Measurements from ENCODE around the gene LAMA3.

The LAMA3 gene

DNA sequence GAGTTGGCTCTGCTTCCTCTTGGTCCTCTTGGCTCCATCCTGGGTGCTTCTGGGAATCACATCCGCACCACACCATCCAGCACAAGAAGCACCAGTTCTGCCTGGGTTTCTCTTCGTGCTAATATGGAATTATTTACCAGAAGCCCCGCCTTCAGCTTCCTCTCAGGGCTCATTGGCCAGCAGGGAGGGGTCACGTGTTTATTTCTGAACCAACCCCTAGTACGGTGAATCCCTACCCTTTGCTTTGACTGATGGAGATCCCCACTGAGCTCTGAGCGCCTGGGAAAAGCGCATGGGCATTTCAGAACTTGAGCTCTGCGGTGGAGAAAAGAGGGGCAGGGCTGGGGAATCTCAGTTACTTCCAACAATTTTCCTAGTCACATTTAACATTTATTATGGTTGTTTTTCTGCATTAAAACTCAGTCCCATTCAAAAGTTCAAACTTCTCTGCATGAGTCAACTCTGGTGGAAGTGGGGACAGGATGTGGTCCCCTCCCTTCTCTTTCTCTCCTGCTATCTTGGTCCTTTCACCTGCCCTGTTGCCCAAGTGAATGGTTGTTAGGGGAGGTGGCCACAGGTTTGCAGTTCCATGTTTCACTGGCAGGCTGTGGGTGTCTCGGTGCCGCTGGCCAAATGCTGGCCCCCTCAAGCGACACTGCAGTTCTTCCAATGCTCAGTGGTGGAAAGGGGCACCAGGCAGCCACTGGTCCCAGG, 248.9 kb downstream of the LAMA3 start:
- DNase-seq (ENCODE audit: low read depth) = no peak

DNA sequence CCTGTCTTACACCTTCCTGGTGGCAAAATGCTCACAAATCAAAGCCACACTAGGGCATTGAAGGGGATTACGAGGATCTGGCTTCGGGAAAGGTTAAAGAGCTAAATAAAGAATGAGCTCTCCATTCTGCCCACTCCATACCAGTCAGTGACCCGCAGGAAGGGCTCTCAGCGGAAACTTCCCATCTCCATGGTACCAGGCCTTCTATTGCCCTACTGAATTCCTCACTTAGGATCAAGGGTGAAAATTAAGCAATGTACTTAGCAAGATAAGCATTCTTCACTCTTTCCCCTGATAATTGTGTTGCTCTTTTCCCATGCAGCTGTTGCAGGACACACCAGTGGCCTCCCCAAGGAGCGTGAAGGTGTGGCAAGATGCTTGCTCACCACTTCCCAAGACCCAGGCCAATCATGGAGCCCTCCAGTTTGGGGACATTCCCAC, 249.7 kb downstream of the LAMA3 start:
- DNase-seq (ENCODE audit: low read depth) = no peak

DNA sequence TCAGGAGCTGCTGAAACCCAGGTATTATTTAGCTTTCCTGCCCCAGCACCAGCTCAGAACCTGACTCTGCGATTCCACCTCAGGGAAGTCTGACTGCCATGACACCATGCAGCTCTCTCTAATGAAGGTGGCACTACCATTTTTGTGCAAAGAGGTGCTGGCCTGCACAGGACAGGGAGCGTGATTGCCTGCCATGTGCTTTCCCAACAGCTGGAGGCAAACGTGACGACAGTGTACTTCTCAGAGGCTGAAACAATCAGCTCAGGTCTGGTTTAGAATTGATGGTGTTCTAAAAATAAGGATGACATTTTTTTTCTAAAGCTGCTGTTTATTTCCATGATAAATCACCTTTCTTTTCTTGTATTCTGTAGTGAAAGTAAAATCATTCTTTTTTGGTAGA, 250.1 kb downstream of the LAMA3 start:
- DNase-seq (ENCODE audit: low read depth) = no peak

DNA sequence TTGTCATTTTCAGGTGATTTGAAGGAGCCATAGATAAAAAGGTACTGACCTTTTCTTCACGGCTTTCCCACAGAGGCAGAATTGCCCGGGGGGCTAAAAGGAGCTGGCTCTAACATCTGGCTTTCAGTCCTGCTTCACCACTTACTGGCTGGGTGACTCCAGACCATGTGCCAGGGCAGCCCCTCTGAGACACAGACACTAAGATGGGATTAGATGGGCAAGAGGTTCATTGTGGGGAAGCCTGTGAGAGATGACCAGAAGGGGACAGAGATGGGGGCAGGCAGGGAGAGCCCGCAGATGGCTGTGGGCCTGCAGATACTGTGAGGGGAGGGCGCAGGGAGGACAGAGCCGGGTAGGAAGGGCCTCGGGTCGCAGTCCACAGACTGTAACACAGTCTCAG, 250.6 kb downstream of the LAMA3 start:
- DNase-seq (ENCODE audit: low read depth) = no peak

DNA sequence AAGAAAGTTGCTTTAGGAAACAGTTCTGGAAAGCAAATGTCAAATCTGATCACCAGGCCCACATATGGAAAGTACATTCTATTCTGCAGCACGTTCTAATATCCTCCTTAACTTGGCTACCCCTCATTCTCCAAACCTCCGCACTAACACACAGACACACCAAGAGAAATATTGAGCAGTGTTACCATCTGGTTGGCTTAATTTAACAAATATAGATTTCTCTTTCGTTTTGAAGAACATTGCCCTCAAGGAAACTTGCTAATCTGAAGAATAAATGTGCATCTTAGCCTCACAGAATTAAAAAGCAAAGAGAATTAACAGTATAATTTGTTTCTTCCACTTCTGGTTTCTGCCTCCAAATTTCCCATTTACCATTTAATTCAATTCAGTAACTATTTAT, 252.5 kb downstream of the LAMA3 start:
- DNase-seq (ENCODE audit: low read depth) = no peak

DNA sequence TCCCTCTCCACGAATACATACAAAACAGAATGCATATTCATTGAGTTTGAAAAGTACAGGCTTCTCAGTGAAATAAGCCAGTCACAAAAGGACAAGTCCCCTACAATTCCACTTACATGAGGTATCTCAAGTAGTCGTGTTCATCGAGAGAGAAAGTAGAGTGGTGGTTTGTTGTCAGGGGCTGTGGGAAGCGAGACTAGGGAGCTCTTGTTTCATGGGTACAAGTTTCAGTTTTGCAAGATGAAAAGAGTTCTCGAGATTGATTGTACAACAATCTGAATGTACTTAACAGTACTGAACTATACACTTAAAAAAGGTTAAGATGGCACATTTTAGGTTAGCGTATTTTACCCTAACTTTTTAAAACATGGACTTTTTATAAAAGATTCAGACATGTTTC, 253.9 kb downstream of the LAMA3 start:
- no peak for DNase-seq (ENCODE audit: low read depth)

DNA sequence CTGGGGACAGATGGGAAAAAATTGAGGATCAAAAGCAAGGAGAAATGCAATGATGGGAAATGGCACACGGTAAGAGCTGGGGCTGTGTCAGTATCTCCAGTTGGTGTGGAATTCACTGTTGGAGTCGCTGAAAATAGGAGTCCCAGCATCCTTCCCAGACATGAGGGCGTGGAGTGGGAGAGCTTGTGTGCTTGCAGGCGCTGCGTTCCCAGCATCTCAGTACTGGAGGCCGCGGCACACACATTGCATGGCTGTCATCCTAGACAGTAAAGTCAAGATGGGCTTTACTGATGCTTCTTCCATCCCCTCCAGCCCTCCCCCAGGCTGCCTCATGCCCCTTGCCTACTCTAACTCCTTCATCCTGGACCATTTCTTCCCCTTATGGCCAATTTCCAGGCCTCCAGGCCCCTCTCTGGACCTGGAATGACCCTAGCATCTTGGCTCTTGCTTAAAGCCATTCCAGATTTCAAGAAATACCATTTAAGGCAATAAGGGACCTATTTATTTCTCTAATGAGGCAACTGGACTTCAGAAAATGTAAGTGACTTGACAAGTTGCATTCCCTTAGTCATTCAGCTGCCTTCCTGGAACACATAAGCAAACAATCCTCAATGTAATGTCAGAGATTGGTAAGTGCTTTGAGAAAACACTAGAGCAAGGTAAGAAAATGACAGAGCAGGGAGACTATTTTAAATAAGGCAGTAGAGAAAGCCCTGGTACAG, 254.8 kb downstream of the LAMA3 start:
- peak; percentile 50 for DNase-seq (ENCODE audit: low read depth)

DNA sequence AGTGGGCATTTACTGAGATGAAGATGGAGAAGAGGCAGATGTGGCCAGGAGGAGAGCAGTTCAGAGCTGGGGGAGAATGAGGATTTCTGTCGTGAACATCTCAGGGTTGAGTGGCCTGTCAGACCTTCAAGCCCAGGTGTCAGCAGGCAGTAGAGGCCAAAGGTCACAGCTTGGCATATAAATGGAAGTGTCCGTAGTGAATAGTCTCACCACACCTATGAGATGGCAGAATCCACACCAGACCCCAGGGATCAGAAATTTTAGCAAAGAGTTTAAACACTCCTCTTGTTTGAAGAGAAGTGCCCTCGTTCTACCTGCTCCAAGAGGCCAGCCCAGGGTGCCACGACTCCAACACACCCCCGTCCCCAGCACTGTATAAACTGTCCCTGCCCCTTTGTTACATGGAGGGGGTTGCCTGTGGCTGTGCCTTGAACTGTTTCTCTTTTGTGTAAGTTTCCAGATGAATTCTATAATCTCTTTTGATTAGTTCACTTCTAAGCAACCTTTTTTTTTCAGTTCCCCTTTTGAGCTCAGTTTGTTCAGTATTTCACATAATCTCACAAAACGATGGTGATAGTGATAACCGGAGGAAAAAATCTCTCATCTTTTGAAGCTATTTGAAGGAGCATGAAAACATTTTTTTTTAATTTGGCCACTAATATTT, 256.3 kb downstream of the LAMA3 start:
- no peak for DNase-seq (ENCODE audit: low read depth)

DNA sequence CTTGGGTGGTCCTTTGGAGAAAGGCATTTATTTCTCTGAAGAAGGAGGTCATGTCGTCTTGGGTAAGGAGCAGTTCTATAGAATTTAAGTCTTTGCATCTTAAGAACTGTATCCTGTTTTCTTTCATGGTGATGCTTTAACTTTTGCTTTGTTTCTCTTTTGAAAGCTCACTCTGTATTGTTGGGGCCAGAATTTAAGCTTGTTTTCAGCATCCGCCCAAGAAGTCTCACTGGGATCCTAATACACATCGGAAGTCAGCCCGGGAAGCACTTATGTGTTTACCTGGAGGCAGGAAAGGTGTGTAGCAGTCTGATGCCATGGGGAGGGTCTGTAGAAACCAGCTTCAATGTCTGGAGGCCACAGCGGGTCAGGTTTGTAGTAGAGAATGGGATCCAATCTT, 260.6 kb downstream of the LAMA3 start:
- no peak for DNase-seq (ENCODE audit: low read depth)

DNA sequence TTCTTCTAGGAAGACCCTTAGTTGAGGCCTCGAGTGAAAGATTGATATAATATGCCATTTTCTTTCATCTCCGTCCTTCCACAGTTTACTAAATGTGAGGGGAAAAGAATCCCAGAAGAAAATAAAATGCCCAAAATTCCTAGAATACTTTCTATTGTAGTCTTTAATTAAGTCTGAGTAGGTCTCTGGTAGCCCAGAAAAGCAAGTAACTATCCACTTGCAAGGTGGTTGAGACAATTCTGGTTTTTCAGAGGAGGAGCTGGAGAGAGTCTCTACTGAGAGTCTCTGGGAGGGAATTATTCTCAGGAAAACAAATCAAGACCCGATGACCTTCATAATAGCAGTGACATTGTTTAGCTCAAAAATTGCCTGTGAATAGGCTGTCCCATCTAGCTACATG, 261.4 kb downstream of the LAMA3 start:
- DNase-seq (ENCODE audit: low read depth) = no peak

DNA sequence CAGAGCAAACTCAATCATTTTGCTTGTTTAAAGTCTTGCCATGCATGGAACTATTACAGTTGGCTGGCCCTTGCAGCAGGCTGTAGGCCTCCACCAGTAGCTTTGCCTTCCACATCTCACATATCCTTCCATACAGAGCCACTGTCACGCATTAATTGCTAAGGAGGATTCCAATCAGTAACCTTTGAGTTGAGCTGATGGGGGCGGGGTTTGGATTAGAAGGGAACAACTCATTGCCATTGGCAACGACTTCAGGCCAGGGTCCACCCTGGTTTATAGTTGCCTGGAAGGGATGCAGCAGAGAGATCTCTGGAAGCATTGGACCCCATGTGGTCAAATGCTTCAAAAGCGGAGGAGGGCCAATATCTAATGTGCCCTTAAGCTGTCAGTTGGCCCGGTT, 262.0 kb downstream of the LAMA3 start:
- no peak for DNase-seq (ENCODE audit: low read depth)

DNA sequence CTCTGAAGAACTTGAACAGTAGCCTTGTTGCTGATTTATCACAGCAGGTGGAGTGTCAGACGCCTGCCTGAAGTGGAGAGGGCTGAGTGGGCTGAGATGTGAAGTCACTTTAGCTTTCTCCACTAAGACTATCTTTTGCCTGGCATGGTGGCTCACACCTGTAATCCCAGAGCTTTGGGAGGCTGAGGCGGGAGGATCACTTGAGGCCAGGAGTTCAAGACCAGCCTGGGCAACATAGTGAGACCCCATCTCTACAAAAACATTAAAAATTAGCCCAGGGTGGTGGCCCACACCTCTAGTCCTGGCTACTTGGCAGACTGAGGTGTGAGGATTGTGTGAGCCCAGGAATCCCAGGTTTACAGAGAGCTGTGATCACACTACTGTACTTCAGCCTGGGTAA, 264.7 kb downstream of the LAMA3 start:
- no peak for DNase-seq (ENCODE audit: low read depth)

DNA sequence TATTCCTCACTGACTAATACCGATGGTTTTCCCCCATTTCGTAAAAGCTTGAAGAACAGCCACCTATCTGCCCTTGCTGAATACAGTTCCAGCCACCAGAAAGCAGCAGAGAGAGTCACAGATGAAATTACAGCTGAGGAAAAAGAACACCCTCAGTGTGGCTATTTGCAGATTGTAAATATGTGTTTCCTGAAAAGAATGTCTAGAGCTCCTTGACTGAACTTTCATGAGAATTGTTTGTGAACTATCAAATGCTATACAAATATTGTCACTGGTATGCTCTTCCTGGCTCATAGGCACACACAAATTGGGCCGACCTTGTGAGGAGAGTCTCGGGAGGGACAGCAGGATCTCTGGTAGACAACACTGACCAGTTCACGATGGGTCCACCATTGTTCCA, 267.2 kb downstream of the LAMA3 start:
- DNase-seq (ENCODE audit: low read depth) = no peak

DNA sequence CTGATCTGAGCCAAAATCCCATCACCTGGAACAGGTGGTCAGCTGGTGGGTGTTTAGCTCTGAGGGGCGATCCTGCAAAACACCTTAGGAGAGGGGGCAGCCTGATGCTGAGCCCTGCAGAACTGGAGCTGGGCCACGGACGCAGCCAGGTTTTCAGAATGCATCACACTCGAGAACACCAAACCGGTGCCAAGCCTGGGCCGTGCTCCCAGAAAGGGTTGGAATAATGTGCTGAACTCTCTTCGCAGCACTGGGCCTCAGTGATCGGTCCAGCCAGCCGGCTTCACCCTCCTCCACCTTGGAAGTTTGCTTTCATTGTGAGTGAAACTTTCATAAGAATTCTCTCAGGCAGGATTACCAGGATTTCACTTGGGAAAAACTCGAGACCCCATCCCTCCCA, 268.8 kb downstream of the LAMA3 start:
- no peak for DNase-seq (ENCODE audit: low read depth)

DNA sequence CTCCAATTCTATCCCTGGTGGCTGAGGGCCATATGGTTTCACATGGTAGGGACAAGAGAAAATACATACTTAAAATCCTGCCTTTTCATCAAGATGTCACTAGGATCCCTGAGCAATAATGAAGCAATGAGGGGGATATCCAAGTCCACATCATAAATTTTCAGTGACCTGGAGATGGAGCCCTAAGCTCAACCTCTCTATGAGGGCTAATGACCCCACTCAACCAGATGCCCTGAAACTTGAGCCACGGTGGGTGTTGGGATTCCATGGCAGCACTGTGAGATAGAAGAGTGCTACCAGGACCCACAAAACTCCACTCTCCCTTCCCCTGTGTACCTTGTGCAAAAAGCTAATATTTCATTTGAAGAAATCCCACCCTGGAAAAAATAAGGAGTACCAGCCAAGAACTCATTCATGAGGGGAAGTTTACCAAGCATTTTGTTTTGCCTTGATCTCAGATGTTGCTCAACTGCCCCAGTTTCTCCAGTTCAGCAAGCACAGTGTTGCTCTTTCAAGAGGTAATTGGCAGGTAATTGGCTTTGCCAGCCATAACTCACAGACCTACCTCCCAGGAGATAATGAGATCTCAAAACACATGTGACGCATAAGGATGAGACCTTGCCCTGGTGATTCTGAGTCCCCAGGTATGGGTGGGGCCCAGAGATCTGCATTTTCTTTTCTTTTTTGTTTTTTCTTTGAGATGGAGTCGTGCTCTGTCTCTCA, 274.4 kb downstream of the LAMA3 start:
- DNase-seq (ENCODE audit: low read depth) = no peak

DNA sequence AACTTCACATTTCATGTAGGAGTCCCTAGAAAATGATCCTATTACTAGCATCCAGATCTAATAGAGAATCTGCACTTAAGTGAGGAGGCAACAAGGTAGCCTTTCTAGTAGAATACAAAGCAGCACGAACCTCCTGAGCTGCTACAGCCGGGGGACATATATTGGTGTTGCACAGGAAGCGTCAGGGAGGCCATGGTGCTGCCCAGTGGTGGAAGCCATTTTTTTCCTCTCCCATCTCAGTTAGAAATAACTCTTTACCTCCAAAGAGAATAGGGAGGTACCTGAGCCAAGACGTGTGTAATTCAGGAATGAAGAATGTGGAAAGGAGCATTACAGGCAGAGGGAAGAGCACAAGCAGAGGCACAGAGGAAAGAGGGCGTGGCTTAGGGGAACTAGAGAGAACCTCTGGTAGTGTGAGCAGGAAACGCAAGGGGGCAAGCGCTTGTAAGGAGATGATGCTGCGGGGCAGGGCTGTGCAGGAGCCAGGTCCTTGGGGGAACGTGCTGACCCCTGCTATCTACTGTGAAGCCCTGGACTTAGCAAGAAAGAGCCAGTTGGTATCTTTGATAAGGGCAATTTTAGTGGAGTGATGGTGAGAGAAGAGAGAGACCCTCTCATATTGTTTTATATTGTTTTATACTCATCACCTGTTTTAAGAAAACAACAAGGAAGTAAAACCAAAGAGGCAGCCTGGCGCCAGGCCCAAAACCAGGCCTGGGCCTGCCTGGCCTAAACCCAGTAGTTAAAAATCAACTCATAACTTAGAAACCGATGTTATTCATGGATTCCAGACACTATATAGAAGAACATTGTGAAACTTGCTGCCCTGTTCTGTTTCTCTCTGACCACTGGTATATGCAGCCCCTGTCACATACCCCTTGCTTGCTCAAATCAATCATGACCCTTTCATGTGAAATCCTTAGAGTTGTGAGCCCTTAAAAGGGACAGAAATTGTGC, 275.3 kb downstream of the LAMA3 start:
- DNase-seq (ENCODE audit: low read depth) = no peak

DNA sequence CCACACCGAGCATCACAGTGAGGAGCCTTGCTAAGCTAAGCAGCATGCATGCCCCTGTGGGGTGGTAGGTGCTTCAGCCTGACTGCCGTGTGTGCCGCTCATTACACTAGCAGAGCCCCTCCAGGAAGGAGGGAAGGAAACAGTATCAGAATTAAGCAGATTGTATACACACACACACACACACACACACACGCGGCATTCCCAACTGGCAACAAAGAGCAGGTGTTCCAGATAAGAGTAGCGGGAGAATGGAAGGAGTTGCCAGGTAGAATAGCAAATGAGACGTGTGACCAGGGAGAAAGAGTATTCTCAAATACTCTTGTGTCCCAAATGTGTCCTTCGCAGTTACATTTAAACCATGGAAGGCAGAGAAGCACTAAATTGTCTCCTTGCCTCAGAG, 277.7 kb downstream of the LAMA3 start:
- DNase-seq (ENCODE audit: low read depth) = no peak

DNA sequence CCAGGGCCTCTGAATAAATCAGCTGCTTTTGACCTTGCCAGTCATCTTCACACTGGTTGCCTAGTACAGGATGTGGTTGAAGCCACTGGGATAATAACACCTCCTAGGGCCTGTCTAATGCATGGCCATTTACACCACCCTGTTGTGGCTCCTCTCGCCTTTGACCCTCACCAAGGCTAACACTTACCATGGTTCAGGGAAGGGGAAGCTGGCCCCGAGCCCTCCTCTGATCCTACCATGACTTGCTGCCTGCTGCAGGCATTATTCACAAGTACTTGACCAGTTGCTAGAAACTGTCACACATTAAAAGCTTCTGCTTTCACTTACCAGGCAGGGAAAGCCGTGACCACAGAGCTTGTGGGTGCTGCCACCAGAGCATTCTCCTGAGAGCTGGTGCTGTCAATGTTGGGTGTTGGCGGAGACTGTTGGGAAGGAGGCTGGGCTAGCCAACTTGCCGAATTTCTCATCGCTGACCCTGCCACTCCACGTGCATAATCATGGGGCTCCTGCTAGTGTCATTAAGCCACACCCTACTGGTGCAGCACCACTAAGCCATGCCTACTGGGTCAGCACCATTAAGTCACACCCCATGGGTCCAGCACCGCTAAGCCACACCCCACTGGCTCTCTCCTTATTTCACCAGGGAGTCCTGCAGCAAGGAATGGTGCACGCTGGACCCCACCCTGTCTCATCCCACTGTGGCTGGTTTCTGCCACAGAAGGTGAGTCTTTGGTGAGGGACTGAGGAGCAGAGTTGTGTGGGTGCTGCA, 278.3 kb downstream of the LAMA3 start:
- no peak for DNase-seq (ENCODE audit: low read depth)

DNA sequence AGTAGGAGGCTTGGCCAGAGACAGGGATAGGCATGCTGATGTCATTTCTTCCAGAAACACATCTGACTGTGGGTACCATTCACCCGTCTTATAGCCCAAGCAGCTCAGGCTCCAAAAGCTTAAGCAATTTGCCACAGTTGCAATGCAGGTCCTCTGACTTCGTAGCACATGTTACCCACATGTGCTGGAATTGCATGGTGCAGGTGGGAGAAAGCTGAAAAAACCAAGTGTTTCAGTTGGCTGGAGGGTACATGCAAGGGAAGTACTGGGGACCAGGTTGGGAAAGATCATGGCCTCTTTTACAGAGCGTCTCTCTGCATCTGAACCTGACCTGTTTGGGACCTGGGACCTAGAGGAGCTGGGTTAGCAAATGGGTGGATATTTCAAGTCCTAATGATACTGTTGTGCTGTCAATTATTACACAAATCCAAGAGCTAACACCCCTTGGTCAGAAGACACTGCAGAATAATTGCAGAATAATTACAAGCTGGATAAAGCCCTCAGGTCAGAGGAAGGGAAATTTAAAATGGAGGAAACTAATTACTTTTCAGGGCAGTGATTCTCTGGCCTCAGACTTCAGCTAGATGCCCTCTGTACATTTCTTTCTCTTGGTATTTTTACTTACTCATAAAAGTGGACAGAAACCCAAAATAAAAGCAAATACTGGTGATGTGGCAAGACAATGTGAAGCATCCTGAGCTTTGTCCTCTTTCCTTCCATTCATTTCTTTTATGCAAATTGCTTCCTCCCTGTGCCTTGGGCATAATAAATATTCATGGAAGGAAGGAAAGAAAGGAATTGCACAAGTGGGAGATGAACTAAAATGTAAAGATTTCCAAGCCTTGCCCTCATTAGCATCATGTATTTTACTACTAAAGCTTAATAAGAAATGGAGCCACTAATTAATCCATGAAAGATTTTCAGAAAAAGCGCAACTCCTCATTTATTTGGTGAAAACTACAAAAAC, 279.7 kb downstream of the LAMA3 start:
- DNase-seq (ENCODE audit: low read depth) = no peak

DNA sequence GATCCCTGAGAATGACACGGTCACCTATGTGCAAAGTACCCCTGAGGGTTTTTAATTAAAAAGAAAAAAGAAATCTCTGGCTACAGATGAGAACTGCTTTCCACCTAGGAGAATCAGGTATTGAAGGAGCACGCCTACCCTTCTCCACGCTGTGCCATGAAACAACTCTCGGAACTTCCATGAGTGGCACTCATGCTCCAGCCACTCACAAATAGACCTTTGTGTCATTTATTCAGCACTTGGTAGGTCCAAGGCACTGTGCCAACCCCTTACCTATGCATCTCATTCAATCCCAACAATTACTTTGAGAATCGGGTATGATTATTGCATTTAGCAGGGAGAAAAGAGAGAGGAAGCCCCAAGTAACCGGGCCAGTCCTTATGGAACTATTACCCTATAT, 280.4 kb downstream of the LAMA3 start:
- no peak for DNase-seq (ENCODE audit: low read depth)

Data from non-pigmented ciliary epithelial cell (primary cell).